NCI-H146 (cell line): Measurements from ENCODE around the gene BCR.
A peak's percentile ranks its signal among the peaks of the same experiment; 100 is the strongest.

Experiments
- DNase-seq: peaks from one replicate; lab custom pipeline; 2025; lab: John Stamatoyannopoulos, UW

The BCR gene

DNA sequence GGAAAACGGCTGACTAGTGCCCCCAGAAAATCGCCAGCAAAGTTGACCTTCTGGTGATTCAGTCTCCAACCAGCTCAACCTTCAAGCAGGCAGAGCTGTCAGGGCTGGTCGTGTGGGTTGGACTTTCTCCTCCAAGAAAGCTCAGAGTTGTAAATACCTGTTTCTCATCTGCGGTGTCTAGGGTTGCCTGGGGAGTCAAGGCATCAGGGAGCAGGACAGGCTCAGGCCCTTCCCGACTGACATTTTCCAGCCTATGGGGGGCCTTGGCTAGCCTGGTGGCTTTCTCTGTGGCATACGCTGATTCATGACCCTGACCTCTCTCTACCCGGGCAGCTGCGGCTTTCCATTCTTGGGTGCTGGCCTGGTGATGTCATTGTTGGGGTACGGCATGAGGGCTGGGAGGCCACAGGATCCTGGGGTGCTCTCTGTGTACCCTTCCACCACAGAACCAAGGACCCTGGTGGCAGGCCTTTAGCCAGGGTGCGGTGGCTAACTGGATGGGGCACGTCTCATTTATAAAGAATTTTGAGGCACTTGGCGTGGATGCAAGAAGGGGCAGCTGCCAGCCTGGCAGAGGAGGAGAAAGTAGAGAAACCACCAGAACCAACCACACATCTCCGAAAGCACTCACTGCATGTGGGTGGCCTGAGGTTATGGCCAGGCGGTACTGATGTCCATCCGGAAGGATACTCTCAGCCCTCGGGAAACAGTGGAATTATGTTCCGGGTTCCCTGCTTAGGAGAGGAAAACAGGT lies 64.9 kb downstream of the BCR start:
- no peak for DNase-seq

DNA sequence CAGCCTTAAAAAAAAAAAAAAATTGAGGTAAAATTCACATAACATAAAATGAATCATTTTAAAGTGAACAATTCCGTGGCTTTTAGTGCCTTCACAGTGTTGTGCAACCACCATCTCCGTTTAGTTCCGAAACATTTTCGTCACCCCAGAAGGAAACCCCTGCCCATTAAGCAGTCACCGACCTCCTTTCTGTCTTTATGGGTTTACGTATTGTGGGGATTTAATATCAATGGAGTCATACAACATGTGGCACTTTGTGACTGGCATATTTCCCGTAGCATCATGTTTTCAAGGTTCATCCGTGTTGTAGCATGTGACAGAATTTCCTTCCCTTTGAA lies 65.5 kb downstream of the BCR start:
- no peak for DNase-seq

DNA sequence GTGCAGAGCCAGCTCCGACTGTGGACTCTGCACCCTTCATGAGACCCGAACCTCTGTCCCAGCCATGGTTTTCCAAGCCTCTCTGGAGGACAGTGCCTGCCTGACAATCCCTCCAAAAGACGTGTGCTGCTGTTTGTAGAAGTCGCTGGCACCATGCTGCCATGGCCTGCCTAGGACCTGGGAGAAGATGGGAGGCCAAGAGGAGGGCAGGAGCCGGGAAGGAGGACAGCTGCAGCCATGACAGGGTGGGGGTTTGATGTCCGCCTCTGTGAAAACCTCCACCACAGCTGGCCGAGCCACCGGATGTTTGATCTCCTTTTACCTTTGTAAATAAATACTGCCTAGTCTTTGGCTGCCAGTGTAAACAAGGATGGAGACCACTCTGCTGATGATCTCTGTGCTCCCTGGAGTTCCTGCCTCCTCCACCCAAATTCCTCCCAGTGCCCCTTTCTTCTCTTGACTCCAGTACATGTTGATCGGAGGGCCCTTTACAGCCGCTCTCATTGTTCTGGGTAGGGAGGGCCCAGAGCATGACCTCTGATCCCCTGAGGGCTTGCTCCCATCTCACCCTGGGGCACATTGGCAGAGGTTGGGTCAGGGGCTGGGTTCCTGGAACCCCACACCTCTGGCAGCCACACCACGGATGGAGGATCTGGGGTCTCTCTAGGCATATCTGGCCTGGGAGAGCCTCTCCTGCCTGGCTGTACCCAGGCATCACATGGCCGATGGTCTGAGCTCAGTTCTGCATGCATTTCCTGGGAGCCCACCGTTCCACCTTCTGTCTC lies 66.9 kb downstream of the BCR start:
- peak; percentile 59 for DNase-seq

DNA sequence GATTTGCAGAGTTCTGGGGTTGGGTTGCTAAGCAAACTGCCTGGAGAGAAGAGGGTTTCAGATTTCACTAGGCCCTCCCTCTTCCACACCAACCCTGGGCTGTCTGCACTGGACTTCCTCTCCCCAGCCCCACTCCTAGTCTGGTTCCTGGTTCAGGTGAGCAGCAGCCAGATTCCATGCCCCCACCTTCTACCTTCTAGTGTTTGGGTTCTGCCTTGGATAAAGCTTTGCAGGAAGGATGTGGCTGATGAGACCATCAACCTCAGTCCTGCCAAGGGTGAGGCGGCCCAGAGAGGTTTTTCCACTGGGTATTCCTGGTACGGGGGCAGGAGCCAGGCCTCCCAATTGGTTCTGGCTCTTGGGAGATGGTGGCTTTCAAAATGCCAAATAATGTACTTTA lies 68.3 kb downstream of the BCR start:
- DNase-seq = peak; percentile 44

DNA sequence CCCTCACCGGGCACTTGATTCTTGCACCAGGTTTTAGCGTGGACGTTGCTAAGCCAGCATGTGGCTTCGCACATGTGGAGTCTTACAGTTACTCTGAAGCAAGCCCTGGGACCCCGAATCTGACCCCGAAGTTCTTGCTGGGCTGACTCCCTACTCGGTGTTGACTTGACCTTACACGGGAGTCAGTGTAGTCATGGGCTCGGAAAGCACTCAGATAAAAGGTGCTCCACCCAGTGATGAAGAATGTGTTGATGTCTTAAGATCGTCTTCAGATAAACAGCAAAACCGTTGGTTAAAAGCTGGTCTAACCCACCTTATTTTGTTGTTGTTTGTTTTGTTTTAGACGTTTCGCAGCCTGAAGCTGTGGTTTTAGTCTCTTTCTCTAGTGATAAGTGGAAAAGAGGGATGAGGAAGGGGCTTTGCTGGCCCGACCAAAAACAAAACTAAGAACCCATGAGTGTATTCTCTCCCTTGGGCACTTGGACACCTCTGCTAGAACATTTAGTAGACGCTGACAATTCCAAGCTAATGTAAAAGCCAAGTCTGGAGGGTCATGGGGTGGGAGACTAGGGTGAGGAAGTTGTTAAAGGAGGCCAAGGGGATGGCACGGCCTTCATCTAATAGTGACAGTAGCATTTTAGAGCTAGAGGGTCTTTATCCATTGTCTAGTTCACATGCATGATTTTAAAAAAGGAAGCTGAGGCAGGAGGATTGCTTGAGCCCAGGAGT lies 69.9 kb downstream of the BCR start:
- DNase-seq = no peak

DNA sequence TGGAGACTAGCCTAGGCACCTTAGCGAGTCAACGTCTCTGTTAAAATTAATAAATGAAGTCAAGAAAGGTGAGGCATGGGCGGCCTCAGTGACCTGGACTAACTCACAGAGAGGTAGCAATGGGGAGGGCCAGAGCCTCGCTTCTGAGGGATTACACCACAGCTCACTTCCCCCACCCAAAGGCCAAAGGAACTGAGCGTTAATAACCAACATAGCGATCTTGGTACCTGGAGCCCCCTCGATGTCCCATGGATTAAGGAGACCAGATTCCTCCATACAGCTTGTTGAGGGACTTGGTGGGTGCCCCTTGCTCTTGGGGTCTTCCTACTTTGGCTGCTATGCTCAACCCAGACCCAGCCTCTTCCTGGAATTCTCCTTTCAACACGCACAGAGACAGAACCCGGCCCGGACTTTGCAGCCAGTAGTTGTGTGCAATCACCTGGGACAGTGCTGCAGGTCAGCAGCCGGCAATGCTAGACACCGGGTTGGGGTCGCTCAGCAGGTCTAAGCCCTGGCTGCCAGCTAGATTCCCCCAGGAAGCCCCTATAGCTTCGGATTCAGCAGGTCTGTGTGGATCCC lies 70.6 kb downstream of the BCR start:
- no peak for DNase-seq

DNA sequence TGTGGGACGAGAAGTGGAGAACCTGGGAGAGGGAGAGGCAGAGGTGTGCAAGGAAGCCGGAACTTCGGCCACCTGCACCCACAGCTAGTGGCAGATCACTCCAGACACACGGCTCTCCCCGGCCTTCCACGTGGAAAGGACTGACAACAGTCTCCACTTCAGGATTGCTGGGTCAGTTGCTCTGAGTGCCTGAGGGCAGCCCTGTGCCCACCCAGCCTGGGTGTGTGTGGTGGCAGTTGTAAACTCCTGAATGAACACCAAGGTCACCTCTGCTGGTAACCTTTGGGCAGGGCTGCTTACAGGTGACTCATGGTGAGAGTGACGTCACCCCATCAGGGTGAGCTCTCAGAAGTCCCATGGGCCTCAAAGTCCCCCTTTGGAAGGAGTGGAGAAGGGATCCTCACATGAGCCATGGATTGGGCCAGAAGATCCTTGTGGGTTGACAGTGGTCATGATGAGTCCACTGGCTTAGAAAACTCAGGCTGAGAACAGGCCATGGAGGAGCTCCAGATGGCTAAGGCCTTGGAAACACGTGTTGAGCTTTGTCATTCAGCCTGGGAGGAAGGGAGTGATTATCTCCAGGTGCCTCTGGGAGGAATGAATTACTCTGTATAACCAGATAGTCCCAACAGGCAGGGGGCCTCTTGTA lies 71.3 kb downstream of the BCR start:
- DNase-seq = peak; percentile 53

DNA sequence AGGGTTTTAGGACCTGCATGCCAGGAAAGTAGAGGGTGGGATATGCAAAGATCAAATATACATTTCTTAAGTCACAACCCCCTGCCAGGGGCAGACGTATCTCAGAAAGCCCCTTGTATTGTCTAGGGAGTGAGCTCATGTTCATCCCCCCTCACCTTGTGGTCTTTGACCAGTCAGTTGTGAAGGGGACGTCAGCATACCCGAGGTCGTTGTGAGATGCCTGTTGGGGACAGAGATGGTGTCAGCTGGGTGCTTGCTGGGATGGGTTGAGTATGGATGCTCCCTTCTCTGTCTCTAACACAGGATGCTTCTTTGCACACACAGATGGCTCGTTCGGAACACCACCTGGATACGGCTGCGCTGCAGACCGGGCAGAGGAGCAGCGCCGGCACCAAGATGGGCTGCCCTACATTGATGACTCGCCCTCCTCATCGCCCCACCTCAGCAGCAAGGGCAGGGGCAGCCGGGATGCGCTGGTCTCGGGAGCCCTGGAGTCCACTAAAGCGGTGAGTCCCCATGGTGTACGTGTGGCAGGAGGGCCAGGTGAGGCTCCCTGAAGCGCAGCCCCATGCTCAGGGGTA lies 73.3 kb downstream of the BCR start:
- no peak for DNase-seq

DNA sequence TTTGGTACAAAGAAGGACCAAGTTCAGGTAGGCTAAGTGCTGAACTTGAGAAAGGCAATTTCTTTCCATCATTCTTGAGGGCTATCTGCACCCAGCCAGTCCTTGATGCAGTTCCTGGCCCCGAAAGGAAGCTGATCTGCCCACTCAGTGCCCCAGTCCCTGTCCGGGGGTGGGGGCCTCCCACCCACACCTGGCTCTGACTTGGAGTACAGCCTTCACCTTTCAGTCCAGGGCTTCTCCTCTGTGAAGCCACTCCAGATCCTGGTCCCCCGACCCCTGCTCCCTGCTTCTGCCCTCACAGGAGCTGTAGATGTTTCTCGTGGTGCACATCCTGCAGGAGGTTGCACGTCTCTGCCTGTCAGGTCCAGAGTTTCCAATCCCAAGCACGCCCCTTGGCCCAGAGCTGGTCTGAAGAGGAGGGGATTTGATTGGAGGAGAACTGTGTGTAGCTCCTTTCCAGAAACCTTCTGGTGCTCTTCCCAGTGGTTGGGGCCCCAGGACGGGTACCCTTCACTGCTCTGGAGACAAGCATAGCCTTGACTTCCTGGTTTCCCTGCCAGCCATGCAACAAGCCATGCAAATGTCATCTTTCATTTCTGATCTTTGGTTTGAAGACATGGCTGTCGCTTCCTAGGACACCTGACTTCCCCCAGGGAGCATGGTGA lies 75.3 kb downstream of the BCR start:
- DNase-seq = no peak

DNA sequence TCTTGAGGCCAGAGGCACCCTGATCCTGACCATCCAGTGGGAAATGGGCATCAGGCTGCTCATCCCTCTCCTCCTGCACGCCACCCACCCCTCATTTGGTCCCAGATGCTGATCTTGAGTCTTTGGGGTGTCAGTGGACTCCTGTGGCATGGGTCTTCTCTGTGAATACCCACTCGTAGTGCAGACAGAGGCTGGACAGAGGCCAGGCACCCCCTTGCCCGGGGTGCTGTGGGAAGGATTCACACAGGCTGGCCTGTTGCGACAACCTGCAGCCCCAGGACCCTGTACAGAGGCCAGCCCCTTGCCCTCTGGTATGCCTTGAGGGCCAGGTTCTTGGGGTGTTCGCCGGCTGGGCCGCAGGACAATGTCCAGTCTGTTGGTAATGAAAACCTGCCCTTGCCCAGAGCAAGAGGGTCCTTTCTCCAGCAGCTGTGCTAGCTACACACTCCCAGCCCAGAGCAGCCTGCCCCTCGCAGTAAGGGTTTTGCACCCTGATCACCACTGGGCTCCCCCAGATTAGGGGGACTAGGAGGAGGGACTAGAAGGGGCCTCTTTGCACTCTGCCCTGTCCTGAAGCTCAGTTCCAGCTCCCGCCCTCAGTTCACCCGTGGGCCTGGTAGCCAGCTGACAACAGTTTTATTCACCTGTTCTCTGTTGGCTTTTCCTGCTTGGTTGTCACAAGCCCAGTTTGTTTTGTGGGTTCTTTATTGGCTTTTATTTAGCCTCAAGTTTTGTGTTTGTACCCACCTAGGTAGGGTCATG lies 76.0 kb downstream of the BCR start:
- no peak for DNase-seq

DNA sequence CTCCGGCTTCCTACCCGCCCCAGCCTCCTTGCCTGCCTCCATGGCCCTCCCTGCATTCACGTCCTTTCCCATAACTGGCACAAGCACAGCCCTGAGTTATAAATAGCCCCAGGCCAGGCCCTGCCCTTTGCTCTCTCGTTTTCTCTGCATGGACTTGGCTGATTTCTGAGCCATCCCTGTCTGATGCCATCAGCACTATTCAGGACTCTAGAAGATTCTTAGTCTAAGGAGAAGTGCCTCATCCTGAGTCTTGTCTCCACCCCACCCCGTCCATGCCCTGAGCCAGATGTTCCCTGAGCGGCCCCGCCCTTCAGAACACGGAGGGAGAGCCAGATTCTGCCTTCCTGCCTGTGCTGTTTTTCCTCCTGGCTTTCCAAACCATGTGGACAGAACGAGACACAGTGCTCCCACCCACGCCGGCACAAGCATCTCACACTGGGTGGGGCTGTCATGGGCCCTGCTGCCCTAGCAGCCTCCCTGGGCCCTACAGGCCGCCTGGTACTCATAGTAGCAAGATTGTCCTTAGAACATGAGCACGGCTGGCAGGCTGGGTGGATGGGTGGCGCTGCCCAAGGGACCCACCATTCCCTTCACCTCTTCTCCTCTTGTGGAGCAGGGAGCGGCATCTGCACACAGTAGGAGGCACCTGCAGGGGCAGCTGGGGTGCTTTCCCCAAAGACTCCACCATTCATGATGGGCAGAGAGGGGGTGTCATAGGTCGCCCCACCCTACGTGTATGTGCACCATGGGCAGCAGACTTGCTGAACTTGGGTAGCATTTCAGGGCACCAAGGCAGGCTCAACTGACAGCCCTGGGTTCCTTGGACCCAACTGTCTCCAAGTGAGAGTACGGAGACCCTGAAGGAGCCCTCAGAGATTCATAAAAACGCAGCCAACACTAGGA lies 76.9 kb downstream of the BCR start:
- no peak for DNase-seq

DNA sequence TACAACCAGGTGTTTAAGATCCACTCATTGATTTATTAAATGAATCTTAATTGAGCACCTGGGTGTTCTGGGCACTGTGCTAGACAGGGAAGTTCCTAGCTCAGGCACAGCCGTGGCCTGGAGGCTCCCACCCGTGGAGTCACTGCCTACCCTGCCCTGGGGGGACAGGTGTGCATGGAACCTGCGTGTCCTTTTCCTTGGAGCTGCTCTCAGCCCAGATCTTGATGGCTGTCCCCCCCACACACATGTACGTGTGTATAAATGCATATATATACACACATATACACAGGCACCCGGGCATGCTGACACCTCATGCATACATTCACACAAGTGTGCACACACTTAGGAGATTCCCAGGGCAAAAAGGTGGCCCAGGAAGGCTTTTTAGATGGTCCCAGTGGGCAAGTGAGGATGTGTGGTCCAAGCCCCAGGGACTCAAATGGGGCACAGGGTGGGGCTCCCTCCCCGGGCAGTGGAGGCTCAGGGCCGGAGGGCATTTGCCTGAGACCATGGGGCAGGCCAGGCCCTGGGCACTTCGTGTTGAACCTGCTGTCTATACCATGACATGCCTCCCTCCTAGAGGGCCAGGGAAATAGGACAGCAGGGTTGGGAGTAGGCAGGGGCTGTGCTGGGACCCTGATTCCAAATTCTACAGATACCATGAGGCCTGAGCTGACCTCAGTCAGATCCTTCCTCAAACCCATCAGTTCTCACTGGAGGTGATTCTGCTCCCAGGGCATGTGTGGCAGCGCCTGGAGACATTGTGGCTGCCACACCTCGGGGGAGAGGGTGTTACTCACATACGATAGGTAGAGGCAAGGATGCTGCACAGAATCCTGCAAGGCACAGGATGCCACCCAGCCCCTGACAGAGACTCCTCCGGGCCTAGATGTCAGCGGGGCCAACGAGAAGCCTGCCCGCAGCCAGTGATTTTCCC lies 77.8 kb downstream of the BCR start:
- peak; percentile 41 for DNase-seq

DNA sequence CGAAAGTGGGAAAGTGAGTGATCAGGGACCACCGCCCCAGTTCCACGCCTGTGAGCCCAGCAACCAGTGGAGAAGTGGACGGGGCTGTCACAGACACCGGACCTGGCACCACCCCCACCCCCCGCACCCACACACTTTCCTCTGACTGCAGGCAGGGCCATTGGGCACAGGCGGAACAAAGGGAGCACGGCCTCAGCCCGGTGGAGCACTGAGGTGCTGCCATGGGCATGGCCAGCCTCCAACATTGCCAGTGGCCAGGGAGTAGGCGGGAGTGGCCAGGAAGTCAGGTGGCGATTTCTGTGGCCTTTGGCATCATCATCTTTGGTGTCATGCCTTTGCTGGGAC lies 78.5 kb downstream of the BCR start:
- no peak for DNase-seq

DNA sequence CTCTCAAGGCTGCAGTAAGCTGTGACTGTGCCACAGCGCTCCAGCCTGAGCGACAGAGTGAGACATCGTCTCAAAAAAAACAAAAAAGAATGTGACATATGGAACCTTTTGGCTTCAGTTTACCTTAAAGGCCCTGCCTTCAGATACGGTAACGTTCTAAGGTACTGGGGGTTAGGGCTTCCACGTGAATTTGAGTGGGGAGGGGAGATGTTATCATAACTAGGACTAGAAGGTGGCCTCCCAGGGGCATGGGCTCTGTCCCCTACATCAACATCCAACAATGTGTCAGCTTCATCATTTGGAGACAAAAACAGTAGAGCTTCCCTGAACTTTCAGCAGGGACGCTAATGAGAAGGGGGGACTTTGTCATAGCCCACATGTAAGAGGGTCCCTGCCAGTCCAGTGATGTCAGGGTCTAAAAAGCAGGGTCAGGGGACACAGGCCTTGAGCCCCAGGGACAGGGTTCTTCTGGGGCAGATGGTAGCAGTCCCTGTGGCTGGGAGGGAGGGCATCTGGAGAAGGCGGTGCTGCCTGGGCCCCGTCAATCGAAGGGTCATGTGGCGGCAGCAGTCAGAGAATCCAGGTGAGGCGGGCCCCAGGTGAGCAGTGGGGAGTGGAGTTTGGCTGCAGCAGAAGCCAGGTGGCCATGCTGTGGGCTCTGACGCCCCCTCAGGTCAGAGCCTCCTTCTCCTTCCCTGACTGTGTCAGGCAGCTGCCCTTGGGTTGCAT lies 79.8 kb downstream of the BCR start:
- peak; percentile 16 for DNase-seq

DNA sequence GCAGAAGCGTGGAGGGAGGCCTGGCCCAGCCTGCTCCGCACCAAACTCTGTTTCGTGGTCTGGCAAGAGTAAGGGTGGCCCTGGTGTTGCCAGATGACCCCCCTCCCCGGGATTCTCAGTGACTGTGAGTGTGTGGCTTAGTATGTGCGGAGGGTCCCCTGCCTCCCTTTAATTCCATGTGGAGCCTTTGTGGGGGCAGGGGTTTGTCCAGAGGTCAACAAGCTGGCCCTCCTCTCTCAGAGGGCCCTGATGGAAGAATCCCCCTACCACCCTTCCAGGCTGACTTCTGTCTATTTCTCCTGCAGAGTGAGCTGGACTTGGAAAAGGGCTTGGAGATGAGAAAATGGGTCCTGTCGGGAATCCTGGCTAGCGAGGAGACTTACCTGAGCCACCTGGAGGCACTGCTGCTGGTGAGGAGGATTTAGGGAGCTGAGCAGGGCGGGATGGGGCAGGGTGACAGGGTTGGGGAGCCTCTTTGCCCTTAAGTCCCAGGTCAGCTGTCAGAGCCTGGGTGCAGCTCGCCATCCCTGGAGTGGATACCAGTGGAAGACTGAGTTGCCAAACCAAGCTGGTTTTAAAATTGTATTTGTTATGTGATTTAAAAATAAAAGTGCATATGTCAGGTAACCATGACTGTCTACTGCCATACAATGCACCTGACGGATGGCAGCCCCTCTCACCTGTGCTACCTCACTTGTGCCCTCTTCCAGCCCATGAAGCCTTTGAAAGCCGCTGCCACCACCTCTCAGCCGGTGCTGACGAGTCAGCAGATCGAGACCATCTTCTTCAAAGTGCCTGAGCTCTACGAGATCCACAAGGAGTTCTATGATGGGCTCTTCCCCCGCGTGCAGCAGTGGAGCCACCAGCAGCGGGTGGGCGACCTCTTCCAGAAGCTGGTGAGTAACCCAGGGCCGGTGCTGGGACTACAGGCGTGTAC lies 80.6 kb downstream of the BCR start:
- DNase-seq = no peak

DNA sequence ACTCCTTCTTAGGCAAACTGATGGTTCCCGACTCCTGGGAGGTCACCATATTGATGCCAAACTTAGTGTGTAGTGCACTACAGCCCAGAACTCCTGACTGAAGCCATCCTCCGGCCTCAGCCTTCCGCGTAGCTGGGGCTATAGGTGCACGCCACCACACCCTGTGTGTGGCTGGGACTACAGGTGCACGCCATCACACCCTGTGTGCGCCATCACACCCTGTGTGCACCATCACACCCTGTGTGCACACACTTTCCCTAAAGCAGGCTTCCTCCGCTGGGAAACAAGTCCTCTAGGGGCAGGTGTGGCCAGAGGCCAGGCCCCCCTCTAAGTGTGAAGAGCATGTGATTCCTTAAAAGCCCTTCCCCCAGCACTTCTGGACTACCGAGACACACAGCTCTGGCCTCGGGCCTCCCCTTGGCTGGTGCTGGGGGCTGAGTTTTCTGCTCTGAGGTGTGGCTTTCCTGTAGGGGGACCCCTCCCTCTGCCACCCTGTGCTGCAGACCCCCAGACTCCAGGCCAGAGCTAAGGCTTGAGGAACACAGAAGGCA lies 81.7 kb downstream of the BCR start:
- no peak for DNase-seq
